ENCODE data around the gene PRKRA. TPM values are rescaled to one million over a fixed set of nuclear protein-coding genes. Genes with fewer than 3 reads are reported as not detected.

Gene PRKRA
- total RNA-seq, 1 experiment from 2014 or later = 49.8 TPM

- POLR2A ChIA-PET = no interaction called here
- Histone ChIP-seq H3K27ac (ENCODE audit: low read depth, low read length) (no peak overlapping the region), H3K9me3 (ENCODE audit: control insufficient read depth in 1 of 2, insufficient read depth in 1 of 2, low read depth in 1 of 2, low read length in 2 of 2) (no peaks in the 10 kb centered on the region), H4K20me1 (ENCODE audit: insufficient read depth) (no peaks in the 10 kb centered on the region), H3K9ac (ENCODE audit: low read length) (no peak overlapping the region), H3K79me2 (ENCODE audit: insufficient read depth, low read length) (no peaks in the 10 kb centered on the region), H2AFZ (ENCODE audit: low read depth, low read length, poor library complexity, severe bottlenecking) (no peak overlapping the region), H3K4me3 (replicated peaks in 1 of 2; ENCODE audit: low read depth in 1 of 2, low read length in 2 of 2) (no peak overlapping the region), H3K27me3 (ENCODE audit: insufficient read depth, low read length) (no peaks in the 10 kb centered on the region), H3K4me1 (ENCODE audit: control insufficient read depth in 1 of 2, insufficient read depth in 2 of 2, low read length in 2 of 2) (no peaks in the 10 kb centered on the region), H3K36me3 (ENCODE audit: control insufficient read depth in 1 of 2, insufficient read depth in 2 of 2, low read length in 2 of 2) (no peaks in the 10 kb centered on the region), H3K4me2 (ENCODE audit: low read length) (no peak overlapping the region), H3K9me2 (ENCODE audit: insufficient read depth) (no peaks in the 10 kb centered on the region)
- intact Hi-C loops (cut with micrococcal nuclease) = no loop called here
- RAD21 ChIA-PET (ENCODE audit: low non-redundant PET in 1 of 2, low total read pairs in 2 of 2, uncharacterized antibody in 2 of 2, unreplicated experiment in 2 of 2) = no interaction called here
- CTCF ChIA-PET = interaction anchor here (2.0 kb wide), 1 partner anchor 288 kb away, joined by 4 read pairs; no protein-coding TSS in a partner anchor
- no TSS peak for BruUV-seq (replicated peaks)
- DNase-seq (ENCODE audit: low read depth, low spot score) (no peak), ATAC-seq (no peak)
- no peak for TF ChIP-seq POLR2AphosphoS5 (IDR thresholded peaks at IDR 0.05; ENCODE audit: low read depth, low read length)
- no peak for TF ChIP-seq EGR1 (IDR thresholded peaks at IDR 0.05; ENCODE audit: low read depth)
- TF ChIP-seq FOSL1 (IDR thresholded peaks at IDR 0.05; ENCODE audit: low read depth) = no peak
- TF ChIP-seq CTCF (IDR thresholded peaks at IDR 0.05 in 2 of 3, conservative IDR thresholded peaks at IDR 0.05 in 1 of 3; ENCODE audit: borderline replicate concordance in 1 of 3, insufficient read depth in 1 of 3, low read depth in 2 of 3, low read length in 2 of 3) = no peak
- no peak for TF ChIP-seq EZH2 (IDR thresholded peaks at IDR 0.05)
- TF ChIP-seq SP1 (IDR thresholded peaks at IDR 0.05; ENCODE audit: low read depth) = no peak
- no peak for TF ChIP-seq POLR2A (IDR thresholded peaks at IDR 0.05; ENCODE audit: borderline replicate concordance, extremely low read depth, insufficient read depth, insufficient read length)
- TF ChIP-seq RAD21 (IDR thresholded peaks at IDR 0.05; ENCODE audit: low read depth) = no peak
- TF ChIP-seq JUND (IDR thresholded peaks at IDR 0.05) = no peak
- TF ChIP-seq SRF (IDR thresholded peaks at IDR 0.05; ENCODE audit: low read depth) = no peak
- no peak for TF ChIP-seq CBX3 (IDR thresholded peaks at IDR 0.05; ENCODE audit: low read depth)
- no peak for TF ChIP-seq YY1 (IDR thresholded peaks at IDR 0.05; ENCODE audit: extremely low read depth, insufficient replicate concordance, low read depth, low read length)
- TF ChIP-seq ZFX (IDR thresholded peaks at IDR 0.05) = no peak
- no peak for TF ChIP-seq ATF3 (IDR thresholded peaks at IDR 0.05)
- TF ChIP-seq MAX (IDR thresholded peaks at IDR 0.05) = no peak
- TF ChIP-seq SIN3A (IDR thresholded peaks at IDR 0.05; ENCODE audit: low read depth) = no peak
Observed at GRCh38 chr2:178420463-178420999, 30.4 kb downstream of the PRKRA start.
